ENCODE data around the gene OXSR1. TPM values are rescaled to one million over a fixed set of nuclear protein-coding genes. Genes with fewer than 3 reads are reported as not detected.

Gene OXSR1
- total and polyA plus RNA-seq, 9 donors = 12.4 to 41.1 (median 28.4) TPM

DNA sequence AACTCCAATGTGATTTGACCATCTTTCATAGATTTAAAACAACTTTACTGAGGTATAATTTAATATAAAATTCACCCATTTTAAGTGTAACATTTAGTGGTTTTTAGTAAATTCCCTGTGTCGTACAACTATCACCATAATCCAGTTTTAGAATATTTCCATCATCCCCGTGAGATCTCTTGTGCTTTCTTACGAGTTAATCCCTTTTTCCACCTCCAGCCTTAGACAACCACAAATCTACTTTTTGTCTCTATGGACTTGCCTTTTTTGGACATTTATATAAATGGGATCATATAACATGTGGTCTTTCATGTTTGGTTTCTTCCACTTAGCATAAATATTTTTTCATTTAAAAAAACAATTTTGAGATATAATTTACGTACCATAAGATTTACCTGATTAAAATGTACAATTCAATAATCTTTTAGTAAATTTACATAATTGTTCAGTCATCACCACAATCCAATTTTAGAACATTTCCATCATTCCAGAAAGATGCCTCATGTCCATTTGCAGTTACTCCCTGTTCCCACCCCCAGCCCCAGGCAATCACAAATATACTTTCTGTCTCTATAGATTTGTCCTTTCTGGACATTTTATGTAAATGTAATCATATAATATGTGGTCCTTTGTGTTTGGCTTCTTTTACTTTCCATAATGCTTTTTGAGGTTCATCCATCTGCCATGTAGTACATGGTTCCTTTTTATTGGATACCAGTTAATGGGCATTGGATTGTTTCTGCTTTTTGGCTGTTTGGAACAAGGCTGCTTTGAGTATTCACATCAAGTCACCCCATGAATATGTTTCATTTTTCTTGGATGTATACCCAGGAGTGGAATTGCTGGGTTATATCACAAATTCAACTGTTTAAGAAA is 3.1 kb downstream of the OXSR1 start:
- Histone ChIP-seq H3K27ac (no peak overlapping the region), H3K4me3 (no peak overlapping the region), H3K36me3 (no peaks in the 10 kb centered on the region), H3K4me1 (ENCODE audit: insufficient read depth) (peaks cover 10% of the 10 kb centered on the region), H3K9me3 (no peaks in the 10 kb centered on the region), H3K27me3 (no peaks in the 10 kb centered on the region)
- TF ChIP-seq POLR2A (IDR thresholded peaks at IDR 0.05) = no peak
- no peak for TF ChIP-seq EP300 (IDR thresholded peaks at IDR 0.05)
- TF ChIP-seq, protein P1, sequence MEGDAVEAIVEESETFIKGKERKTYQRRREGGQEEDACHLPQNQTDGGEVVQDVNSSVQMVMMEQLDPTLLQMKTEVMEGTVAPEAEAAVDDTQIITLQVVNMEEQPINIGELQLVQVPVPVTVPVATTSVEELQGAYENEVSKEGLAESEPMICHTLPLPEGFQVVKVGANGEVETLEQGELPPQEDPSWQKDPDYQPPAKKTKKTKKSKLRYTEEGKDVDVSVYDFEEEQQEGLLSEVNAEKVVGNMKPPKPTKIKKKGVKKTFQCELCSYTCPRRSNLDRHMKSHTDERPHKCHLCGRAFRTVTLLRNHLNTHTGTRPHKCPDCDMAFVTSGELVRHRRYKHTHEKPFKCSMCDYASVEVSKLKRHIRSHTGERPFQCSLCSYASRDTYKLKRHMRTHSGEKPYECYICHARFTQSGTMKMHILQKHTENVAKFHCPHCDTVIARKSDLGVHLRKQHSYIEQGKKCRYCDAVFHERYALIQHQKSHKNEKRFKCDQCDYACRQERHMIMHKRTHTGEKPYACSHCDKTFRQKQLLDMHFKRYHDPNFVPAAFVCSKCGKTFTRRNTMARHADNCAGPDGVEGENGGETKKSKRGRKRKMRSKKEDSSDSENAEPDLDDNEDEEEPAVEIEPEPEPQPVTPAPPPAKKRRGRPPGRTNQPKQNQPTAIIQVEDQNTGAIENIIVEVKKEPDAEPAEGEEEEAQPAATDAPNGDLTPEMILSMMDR (IDR thresholded peaks at IDR 0.05) = no peak
- 89 to 97% (median 95%) methylated on average over 4 of the region's 4 CpGs for WGBS, 3 donors
- intact Hi-C loops (cut with DNase I) = loop anchor here in 2 of 4 donors (10.0 kb wide), 2 partner anchors 306 to 1174 kb away; partner anchors contain the start of genes EPM2AIP1 (in 1 of the 2) and MLH1 (in 1 of the 2)
- DNase-seq = no peak

DNA sequence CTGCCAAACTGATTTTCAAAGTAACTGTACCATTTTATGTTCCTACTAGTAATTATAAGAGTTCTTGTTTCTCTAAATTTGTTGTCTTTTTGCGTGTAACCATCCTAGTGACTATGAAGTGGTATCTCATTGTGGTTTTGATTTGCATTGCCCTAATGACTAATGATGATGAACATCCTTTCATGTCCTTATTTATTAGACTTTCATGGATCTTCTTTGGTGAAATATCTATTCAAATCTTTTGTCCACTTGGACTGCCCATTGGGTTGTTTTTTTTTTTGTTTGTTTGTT is 3.6 kb downstream of the OXSR1 start:
- peaks cover 9% of the 10 kb centered on the region for H3K4me1 ChIP-seq (ENCODE audit: insufficient read depth)
- WGBS, 3 donors = 76 to 86% (median 79%) methylated on average over 1 of the region's 1 CpG

DNA sequence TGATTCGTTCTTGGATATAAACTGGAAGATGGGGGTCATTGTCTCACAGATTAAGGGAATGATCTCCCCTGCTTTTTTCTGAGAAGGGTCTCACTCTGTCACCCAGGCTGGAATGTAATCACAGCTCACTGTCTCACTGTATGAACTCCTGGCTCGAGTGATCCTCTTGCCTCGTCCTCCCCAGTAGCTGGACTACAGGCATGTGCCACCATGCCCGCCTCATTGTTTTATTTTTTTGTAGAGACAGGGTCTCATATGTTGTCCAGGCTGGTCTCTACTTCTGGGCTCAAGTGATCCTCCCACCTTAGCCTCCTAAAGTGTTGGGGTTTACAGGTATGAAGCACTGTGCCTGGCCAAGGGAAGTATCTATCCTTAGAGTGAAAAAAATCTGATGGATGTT is 5.4 kb downstream of the OXSR1 start:
- TF ChIP-seq, protein P1 (IDR thresholded peaks at IDR 0.05) = no peak
- TF ChIP-seq EP300 (IDR thresholded peaks at IDR 0.05) (no peak), POLR2A (IDR thresholded peaks at IDR 0.05) (no peak)
- no peaks in the 10 kb centered on the region for H3K27me3 ChIP-seq
- no peaks in the 10 kb centered on the region for H3K36me3 ChIP-seq
- H3K4me3 ChIP-seq = no peak overlapping the region
- peaks cover 5% of the 10 kb centered on the region for H3K4me1 ChIP-seq (ENCODE audit: insufficient read depth)
- intact Hi-C loops (cut with DNase I) = no loop called here
- H3K9me3 ChIP-seq = no peaks in the 10 kb centered on the region
- no peak overlapping the region for H3K27ac ChIP-seq
- WGBS, 3 donors = 91 to 94% (median 92%) methylated on average over 4 of the region's 4 CpGs
- no peak for DNase-seq

More for the DNA sequence above, 3.6 kb downstream of the OXSR1 start:
- no peaks in the 10 kb centered on the region for H3K27me3 ChIP-seq
- TF ChIP-seq POLR2A (IDR thresholded peaks at IDR 0.05) = no peak
- no peak for TF ChIP-seq EP300 (IDR thresholded peaks at IDR 0.05)
- TF ChIP-seq, protein P1 (IDR thresholded peaks at IDR 0.05) = no peak
- no peak overlapping the region for H3K27ac ChIP-seq
- DNase-seq = no peak
- no peaks in the 10 kb centered on the region for H3K36me3 ChIP-seq
- intact Hi-C loops (cut with DNase I) = loop anchor here in 2 of 4 donors (10.0 kb wide), 2 partner anchors 306 to 1174 kb away; partner anchors contain the start of genes EPM2AIP1 (in 1 of the 2) and MLH1 (in 1 of the 2)
- no peak overlapping the region for H3K4me3 ChIP-seq
- no peaks in the 10 kb centered on the region for H3K9me3 ChIP-seq

DNA sequence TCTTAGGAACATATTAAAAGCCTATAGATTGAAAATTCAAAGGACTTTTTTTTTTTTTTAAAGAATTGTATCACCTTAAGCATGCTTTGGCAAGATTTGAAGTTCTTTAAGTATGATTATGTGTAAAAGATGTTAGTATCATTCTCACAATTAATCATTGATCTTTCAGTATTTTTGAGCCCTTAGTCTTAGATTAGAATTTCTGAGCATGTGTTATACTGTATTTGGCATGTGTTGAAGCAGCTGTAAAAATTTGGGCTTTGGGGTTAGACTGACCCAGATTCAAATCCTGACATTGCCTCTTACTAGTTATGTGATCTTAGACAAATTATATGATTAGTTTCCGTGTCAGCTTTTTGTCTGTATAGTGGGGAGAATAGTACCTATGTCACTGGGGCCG is 6.3 kb downstream of the OXSR1 start:
- DNase-seq = no peak
- H3K4me1 ChIP-seq (ENCODE audit: insufficient read depth) = peaks cover 2% of the 10 kb centered on the region
- H3K27ac ChIP-seq = no peak overlapping the region
- 71 to 81% (median 79%) methylated on average over 2 of the region's 2 CpGs for WGBS, 3 donors
- TF ChIP-seq POLR2A (IDR thresholded peaks at IDR 0.05) (no peak), EP300 (IDR thresholded peaks at IDR 0.05) (no peak)
- TF ChIP-seq, protein P1 (IDR thresholded peaks at IDR 0.05) = no peak
- H3K4me3 ChIP-seq = no peak overlapping the region
- intact Hi-C loops (cut with DNase I) = no loop called here
- no peaks in the 10 kb centered on the region for H3K9me3 ChIP-seq
- H3K27me3 ChIP-seq = no peaks in the 10 kb centered on the region
- H3K36me3 ChIP-seq = no peaks in the 10 kb centered on the region

Data from ovary (tissue), 9 donors.